H1 (cell line): ENCODE data around the gene SAXO1. TPM values are rescaled to one million over a fixed set of nuclear protein-coding genes. Genes with fewer than 3 reads are reported as not detected.

Experiments
- CTCF ChIA-PET: fragments of 300-600 bp; sonication (Branson Sonifier 250); formaldehyde crosslinking; loops from one replicate; lab custom pipeline; 2021; ENCODE audit not compliant: partially characterized antibody; lab: Charles Lee
- POLR2A ChIA-PET: fragments of 300-600 bp; sonication (Branson Sonifier 250); formaldehyde crosslinking; loops from one replicate; lab custom pipeline; 2021; ENCODE audit warnings: inconsistent platforms; ENCODE audit not compliant: partially characterized antibody; lab: Charles Lee
- DNase-seq, 2 experiments: peaks; one replicate each; pipeline versions ENCODE4 v3.0.0 to v3.0.0-alpha.2; 2010 to 2022; ENCODE audit warnings: low spot score in 2 of 2, low read depth in 1 of 2, mixed read lengths in 1 of 2
- FAIRE-seq: peaks from 2 replicates; lab custom pipeline; 2011; peaks lifted over from hg19 to GRCh38; lab: Jason Lieb, UNC
- H2AFZ ChIP-seq: 2 replicates; pipeline ENCODE4 v1.8.1; 2012; ENCODE audit warnings: low read length, inconsistent platforms
- H2AK5ac ChIP-seq: 2 replicates; pipeline ENCODE4 v1.6.1; 2013; ENCODE audit warnings: low read depth, low read length
- H2BK120ac ChIP-seq: replicated peaks from 2 replicates; pipeline ENCODE3; 2013; ENCODE audit warnings: low read depth, low read length, inconsistent platforms
- H2BK12ac ChIP-seq: 2 replicates; pipeline ENCODE4 v1.6.1; 2013; ENCODE audit warnings: low read depth, low read length
- H2BK15ac ChIP-seq: 2 replicates; pipeline ENCODE4 v1.6.1; 2013; ENCODE audit warnings: low read length
- H2BK20ac ChIP-seq: 2 replicates; pipeline ENCODE4 v1.6.1; 2013; ENCODE audit warnings: low read length
- H2BK5ac ChIP-seq: 2 replicates; pipeline ENCODE4 v1.6.1; 2013; ENCODE audit warnings: low read depth, low read length
- H3K14ac ChIP-seq: 2 replicates; pipeline ENCODE4 v1.6.1; 2013; ENCODE audit warnings: inconsistent platforms; ENCODE audit not compliant: insufficient read length
- H3K18ac ChIP-seq: 2 replicates; pipeline ENCODE4 v1.6.1; 2013; ENCODE audit warnings: low read length; ENCODE audit errors: extremely low read depth
- H3K23ac ChIP-seq: 2 replicates; pipeline ENCODE4 v1.6.1; 2013; ENCODE audit warnings: inconsistent platforms; ENCODE audit not compliant: insufficient read length
- H3K23me2 ChIP-seq: 2 replicates; pipeline ENCODE4 v1.6.1; 2013; ENCODE audit warnings: low read depth, low read length
- H3K27ac ChIP-seq: 2 replicates; pipeline ENCODE4 v1.6.1; 2011; ENCODE audit warnings: low read depth, low read length, inconsistent platforms
- H3K27me3 ChIP-seq, 4 experiments: replicated peaks in 1 of 4; 1 replicate in 1 of 4; 2 replicates in 3 of 4; pipeline versions ENCODE4 v1.6.1 to v1.8.1; 2011 to 2013; ENCODE audit warnings: low read length in 3 of 4, mild to moderate bottlenecking in 3 of 4, inconsistent platforms in 2 of 4, mixed read lengths in 2 of 4, moderate library complexity in 1 of 4; ENCODE audit not compliant: control insufficient read depth in 3 of 4, insufficient read depth in 3 of 4; ENCODE audit errors: extremely low read depth in 1 of 4
- H3K36me3 ChIP-seq, 4 experiments: 2 replicates each; pipeline versions ENCODE4 v1.6.1 to v1.8.1; 2011 to 2013; ENCODE audit warnings: mild to moderate bottlenecking in 4 of 4, low read length in 3 of 4, moderate library complexity in 2 of 4, control low read depth in 1 of 4, inconsistent platforms in 1 of 4; ENCODE audit not compliant: insufficient read depth in 4 of 4, control insufficient read depth in 2 of 4
- H3K4ac ChIP-seq: replicated peaks from 2 replicates; pipeline ENCODE3; 2013; ENCODE audit warnings: low read length, low read depth, mixed read lengths, inconsistent platforms; ENCODE audit not compliant: insufficient read length
- H3K4me1 ChIP-seq, 4 experiments: replicated peaks in 1 of 4; 1 replicate in 1 of 4; 2 replicates in 3 of 4; pipeline versions ENCODE4 v1.6.1 to v1.8.1; 2011 to 2013; ENCODE audit warnings: low read length in 3 of 4, inconsistent platforms in 2 of 4, mixed read lengths in 1 of 4; ENCODE audit not compliant: insufficient read depth in 4 of 4, control insufficient read depth in 3 of 4
- H3K4me2 ChIP-seq, 2 experiments: 2 replicates each; pipeline versions ENCODE4 v1.6.1 to v1.8.1; 2011 to 2013; ENCODE audit warnings: low read depth in 2 of 2, low read length in 2 of 2, control low read depth in 1 of 2, inconsistent platforms in 1 of 2, mild to moderate bottlenecking in 1 of 2; ENCODE audit not compliant: insufficient read depth in 1 of 2
- H3K4me3 ChIP-seq, 4 experiments: fragments of 200-600, 300-600 bp in 1 of 4; sonication (generic), shearing (Covaris generic), sonication (Bioruptor Twin) in 1 of 4; 2 replicates each; pipeline versions ENCODE4 v1.5.1 to v1.8.1; 2011 to 2016; ENCODE audit warnings: low read length in 4 of 4, low read depth in 3 of 4, control low read depth in 2 of 4, inconsistent platforms in 2 of 4, mild to moderate bottlenecking in 2 of 4, mixed read lengths in 1 of 4, moderate library complexity in 1 of 4; ENCODE audit not compliant: insufficient read depth in 2 of 4; ENCODE audit errors: extremely low read depth in 1 of 4
- H3K56ac ChIP-seq: replicated peaks from 2 replicates; pipeline ENCODE3; 2013; ENCODE audit warnings: low read depth, mild to moderate bottlenecking, mixed read lengths, low read length, inconsistent platforms; ENCODE audit not compliant: insufficient read length
- H3K79me1 ChIP-seq: 2 replicates; pipeline ENCODE4 v1.6.1; 2013; ENCODE audit warnings: low read depth, low read length, control low read depth
- H3K79me2 ChIP-seq, 2 experiments: 2 replicates each; pipeline versions ENCODE4 v1.6.1 to v1.8.1; 2012 to 2013; ENCODE audit warnings: low read length in 2 of 2, mild to moderate bottlenecking in 2 of 2, inconsistent platforms in 1 of 2; ENCODE audit not compliant: insufficient read depth in 2 of 2, control insufficient read depth in 1 of 2
- H3K9ac ChIP-seq, 4 experiments: replicated peaks in 1 of 4; 1 replicate in 1 of 4; 2 replicates in 3 of 4; pipeline versions ENCODE4 v1.6.1 to v1.8.1; 2011 to 2013; ENCODE audit warnings: low read depth in 3 of 4, low read length in 3 of 4, control low read depth in 2 of 4, mild to moderate bottlenecking in 2 of 4, moderate library complexity in 2 of 4, inconsistent platforms in 1 of 4; ENCODE audit errors: extremely low read depth in 1 of 4
- H3K9me3 ChIP-seq, 2 experiments: 2 replicates each; pipeline versions ENCODE4 v1.6.1 to v1.8.1; 2012 to 2013; ENCODE audit warnings: mild to moderate bottlenecking in 2 of 2, moderate library complexity in 2 of 2, control low read depth in 1 of 2, inconsistent platforms in 1 of 2, low read depth in 1 of 2, low read length in 1 of 2, mixed read lengths in 1 of 2; ENCODE audit not compliant: insufficient read depth in 2 of 2
- H4K20me1 ChIP-seq, 2 experiments: replicated peaks in 1 of 2; 2 replicates each; pipeline versions ENCODE3 to v1.8.1; 2011 to 2013; ENCODE audit warnings: inconsistent platforms in 2 of 2, low read length in 2 of 2, mild to moderate bottlenecking in 1 of 2; ENCODE audit not compliant: insufficient read depth in 2 of 2, control insufficient read depth in 1 of 2
- H4K5ac ChIP-seq: 2 replicates; pipeline ENCODE4 v1.6.1; 2013; ENCODE audit warnings: low read length, low read depth, mixed read lengths, inconsistent platforms; ENCODE audit not compliant: insufficient read length
- H4K8ac ChIP-seq: 2 replicates; pipeline ENCODE4 v1.8.0; 2013; ENCODE audit warnings: mild to moderate bottlenecking, moderate library complexity, low read length, inconsistent platforms; ENCODE audit not compliant: insufficient read depth; ENCODE audit errors: extremely low read depth
- H4K91ac ChIP-seq: replicated peaks from 2 replicates; pipeline ENCODE3; 2013; ENCODE audit warnings: low read length, mixed read lengths, inconsistent platforms; ENCODE audit not compliant: insufficient read length
- EGR1 ChIP-seq: IDR thresholded peaks from 2 replicates; pipeline ENCODE4 v1.6.1; 2011; ENCODE audit warnings: low read depth, low read length, borderline replicate concordance
- RBBP5 ChIP-seq: IDR thresholded peaks from 2 replicates; pipeline ENCODE4 v1.7.1; 2012; ENCODE audit warnings: low read depth, mild to moderate bottlenecking, inconsistent platforms, low read length, moderate library complexity, borderline replicate concordance
- TEAD4 ChIP-seq: IDR thresholded peaks from 2 replicates; pipeline ENCODE4 v1.6.1; 2012; ENCODE audit warnings: low read depth, low read length, inconsistent platforms, mixed read lengths
- WGBS, 2 experiments: shearing (Covaris generic) in 1 of 2; methylation state at CpG; one replicate each; pipeline versions ENCODE4 v1.1.6 to v1.1.7; 2013 to 2015; ENCODE audit warnings: low lambda C conversion rate in 2 of 2, mixed read lengths in 2 of 2, inconsistent platforms in 1 of 2, low coverage in 1 of 2, missing lambda C conversion rate in 1 of 2; ENCODE audit not compliant: insufficient replicate concordance in 2 of 2, insufficient coverage in 1 of 2, insufficient read length in 1 of 2; ENCODE audit errors: extremely low coverage in 1 of 2, missing lambda C conversion rate in 1 of 2; 5-methylcytosine and 5-hydroxymethylcytosine counted together
- polyA plus RNA-seq, 7 experiments: library from polyadenylated mRNA; depleted of rRNA in 3 of 7; stranded (reverse) in 5 of 7; unstranded in 2 of 7; fragments of >200 nt in 5 of 7; fragments of 200-250 nt in 2 of 7; gene quantifications; 1 replicate in 5 of 7; 2 replicates in 1 of 7; 4 replicates in 1 of 7; pipeline versions ENCODE4 v1.2.1 to v1.2.3, GENCODE V29; 2011 to 2013; ENCODE audit warnings: missing spikeins in 2 of 7, mixed read lengths in 2 of 7
- total RNA-seq: library from RNA; stranded (reverse); fragmentation: NEBNext Ultra II Directional; extraction: Animal tissue kit (Norgen Biotek cat#: 25700); gene quantifications from 2 replicates; pipeline ENCODE4 v1.2.1, GENCODE V29; 2021

Gene SAXO1
- total and polyA plus RNA-seq, 2 of the 8 experiments (the other 6 are each of a cell fraction or from before 2014, with no cell fraction given), result 0.11 to 0.20 TPM

- 82% methylated on average over 5 of the region's 5 CpGs; no CpG with 5 or more reads in 1 of the 2 experiments for WGBS, 2 experiments
- no peak for DNase-seq
- CTCF ChIA-PET, result interaction anchor here (1.0 to 1.6 kb wide), 3 partner anchors 10 to 26 kb away, joined by 4 to 8 read pairs (median 4); no protein-coding TSS in a partner anchor
- Histone ChIP-seq H3K14ac (no peak overlapping the region), H3K9ac (no peak overlapping the region), H2BK5ac (no peak overlapping the region), H2BK12ac (no peak overlapping the region), H3K27me3 (no peaks in the 10 kb centered on the region), H3K4me3 (no peak overlapping the region), H3K18ac (no peak overlapping the region), H3K4me1 (no peaks in the 10 kb centered on the region; a peak in 1 of 7 replicates), H3K4ac (no peak overlapping the region), H3K79me2 (no peaks in the 10 kb centered on the region), H3K9me3 (peaks cover 10 to 17% of the 10 kb centered on the region in 2 experiments), H2AFZ (no peak overlapping the region), H3K23me2 (no peaks in the 10 kb centered on the region), H2BK120ac (no peak overlapping the region), H2AK5ac (no peak overlapping the region), H3K27ac (no peak overlapping the region), H4K91ac (no peak overlapping the region), H3K56ac (no peak overlapping the region), H3K23ac (no peak overlapping the region), H2BK15ac (no peak overlapping the region), H3K36me3 (no peaks in the 10 kb centered on the region), H4K20me1 (no peaks in the 10 kb centered on the region), H4K5ac (no peak overlapping the region), H4K8ac (no peak overlapping the region; the same call in 1 of the 2 replicates), H2BK20ac (no peak overlapping the region), H3K79me1 (no peaks in the 10 kb centered on the region), H3K4me2 (no peak overlapping the region)
- POLR2A ChIA-PET, result no interaction called here
- FAIRE-seq, result no peak
- TF ChIP-seq TEAD4 (no peak), EGR1 (no peak), RBBP5 (no peak)
These were observed 140.9 kb downstream of the SAXO1 start for GRCh38 chr9:18891946-18892670.
